Activated T-helper 1 cell treated with anti-CD3 and anti-CD28 coated beads, Interleukin-12 subunit alpha, Interleukin-12 subunit beta, Interleukin-2, Interleukin-4 antibody, amounts not matched to agents 30 ng/mL and 10 ng/mL and 1 ng/mL, durations not matched to agents 14 hours and 24 hours and 36 hours (primary cell): ENCODE data around the gene ZMYND19. TPM values are rescaled to one million over a fixed set of nuclear protein-coding genes. Genes with fewer than 3 reads are reported as not detected.
"Not testable (repeated sequence)": the region's sequence is repeated elsewhere in the genome, so short reads cannot be mapped to it uniquely, and the experiment has no call there.

Experiments used
- DNase-seq: peaks from one replicate; pipeline ENCODE4 v3.0.0; 2021; ENCODE audit warnings: low spot score
- H3K27ac Mint-ChIP-seq: one replicate; pipeline ENCODE4 v1.8.0; 2021; ENCODE audit warnings: mild to moderate bottlenecking, mixed read lengths
- H3K27me3 Mint-ChIP-seq: one replicate; pipeline ENCODE4 v1.8.0; 2022; ENCODE audit warnings: mild to moderate bottlenecking, moderate library complexity, mixed read lengths; ENCODE audit not compliant: insufficient read depth
- H3K36me3 Mint-ChIP-seq: one replicate; pipeline ENCODE4 v1.8.0; 2021; ENCODE audit warnings: low read depth, mixed read lengths
- H3K4me1 Mint-ChIP-seq: one replicate; pipeline ENCODE4 v1.8.0; 2021; ENCODE audit warnings: low read depth, mixed read lengths
- H3K4me3 Mint-ChIP-seq: one replicate; pipeline ENCODE4 v1.8.0; 2021; ENCODE audit warnings: mild to moderate bottlenecking, moderate library complexity, mixed read lengths
- H3K9me3 Mint-ChIP-seq: one replicate; pipeline ENCODE4 v1.8.0; 2021; ENCODE audit warnings: mixed read lengths
- intact Hi-C: fragments of 100-400 bp; cut with micrococcal nuclease; formaldehyde crosslinking; loops from one replicate; pipeline ENCODE4 v1.15.1; 2024
- total RNA-seq: library from RNA; stranded (reverse); gene quantifications from 2 replicates; pipeline ENCODE4 v1.2.3, GENCODE V29; 2022

ZMYND19 gene
- total RNA-seq, 1 donor from 2014 or later = 94.9 TPM

DNA sequence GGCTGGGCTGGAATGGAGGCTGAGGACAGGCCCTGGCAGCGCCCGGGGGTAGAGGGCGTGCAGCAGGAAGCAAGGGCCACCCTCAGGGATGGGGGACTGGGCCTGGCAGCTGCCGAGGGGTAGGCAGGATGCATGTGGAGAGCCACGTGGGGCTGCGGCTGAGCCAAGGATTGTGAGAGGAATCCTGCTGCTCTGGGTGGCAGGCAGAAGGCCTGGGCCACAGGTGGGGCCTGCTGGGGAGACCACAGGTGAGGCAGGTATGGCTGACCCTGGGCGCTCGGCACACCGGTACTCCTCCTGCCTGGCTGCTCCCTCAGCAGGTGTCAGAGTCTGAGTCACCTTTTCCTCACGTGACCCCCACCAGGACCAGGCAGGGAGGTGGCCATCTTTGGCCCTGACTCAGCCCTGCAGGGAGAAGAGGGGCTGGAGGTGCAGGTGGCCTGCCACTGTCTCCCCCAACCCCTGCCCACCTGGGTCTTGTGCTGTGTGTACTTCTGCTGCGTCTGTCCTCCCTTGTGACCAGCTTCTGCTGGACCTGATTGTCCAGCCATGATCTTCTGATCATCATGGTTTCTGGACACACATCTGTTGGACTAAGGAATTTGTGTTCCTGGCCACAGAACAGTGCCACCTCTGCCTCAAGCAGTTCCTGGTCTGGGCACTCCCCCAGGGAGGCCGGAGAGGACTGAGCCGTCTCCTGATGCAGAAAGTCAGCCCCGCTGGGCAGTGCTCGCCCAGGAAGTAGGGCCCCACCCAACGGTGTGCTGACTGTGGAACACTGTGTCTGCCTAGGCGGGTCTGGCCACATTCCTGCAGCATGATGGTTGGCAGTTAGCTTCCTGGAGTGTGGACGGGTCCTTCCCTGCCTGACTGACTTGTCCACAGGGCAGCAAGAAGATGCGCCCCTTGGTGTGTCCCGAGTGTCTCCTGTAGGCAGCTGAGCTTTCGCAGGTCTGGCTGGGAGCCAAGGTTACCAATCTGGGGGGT, 21.6 kb upstream of the ZMYND19 start:
- no peaks in the 10 kb centered on the region for H3K27me3 Mint-ChIP-seq
- no peak for DNase-seq
- H3K9me3 Mint-ChIP-seq = no peaks in the 10 kb centered on the region
- intact Hi-C loops = no loop called here
- H3K4me1 Mint-ChIP-seq = peaks cover 8% of the 10 kb centered on the region
- no peaks in the 10 kb centered on the region for H3K36me3 Mint-ChIP-seq
- peak overlapping the region; percentile 40 for H3K27ac Mint-ChIP-seq
- H3K4me3 Mint-ChIP-seq = no peak overlapping the region

DNA sequence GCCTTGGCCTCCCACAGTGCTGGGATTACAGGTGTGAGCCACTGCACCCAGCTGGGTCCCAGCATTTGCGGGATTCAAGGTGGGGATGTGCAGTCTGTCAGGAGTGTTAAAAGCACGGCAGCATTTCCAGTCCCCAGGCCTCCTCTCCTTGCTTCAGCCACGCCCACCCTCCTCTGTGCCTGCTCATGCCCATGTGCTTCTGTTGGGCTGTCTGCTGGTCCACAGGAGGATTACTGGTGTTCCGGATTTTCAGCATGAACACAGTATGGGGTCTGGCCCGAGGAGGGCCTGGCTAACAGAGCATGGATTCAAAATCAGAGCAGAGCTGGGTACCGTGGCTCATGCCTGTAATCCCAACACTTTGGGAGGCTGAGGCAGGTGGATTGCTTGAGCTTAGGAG, 20.6 kb upstream of the ZMYND19 start:
- no peak overlapping the region for H3K27ac Mint-ChIP-seq
- no peaks in the 10 kb centered on the region for H3K9me3 Mint-ChIP-seq

DNA sequence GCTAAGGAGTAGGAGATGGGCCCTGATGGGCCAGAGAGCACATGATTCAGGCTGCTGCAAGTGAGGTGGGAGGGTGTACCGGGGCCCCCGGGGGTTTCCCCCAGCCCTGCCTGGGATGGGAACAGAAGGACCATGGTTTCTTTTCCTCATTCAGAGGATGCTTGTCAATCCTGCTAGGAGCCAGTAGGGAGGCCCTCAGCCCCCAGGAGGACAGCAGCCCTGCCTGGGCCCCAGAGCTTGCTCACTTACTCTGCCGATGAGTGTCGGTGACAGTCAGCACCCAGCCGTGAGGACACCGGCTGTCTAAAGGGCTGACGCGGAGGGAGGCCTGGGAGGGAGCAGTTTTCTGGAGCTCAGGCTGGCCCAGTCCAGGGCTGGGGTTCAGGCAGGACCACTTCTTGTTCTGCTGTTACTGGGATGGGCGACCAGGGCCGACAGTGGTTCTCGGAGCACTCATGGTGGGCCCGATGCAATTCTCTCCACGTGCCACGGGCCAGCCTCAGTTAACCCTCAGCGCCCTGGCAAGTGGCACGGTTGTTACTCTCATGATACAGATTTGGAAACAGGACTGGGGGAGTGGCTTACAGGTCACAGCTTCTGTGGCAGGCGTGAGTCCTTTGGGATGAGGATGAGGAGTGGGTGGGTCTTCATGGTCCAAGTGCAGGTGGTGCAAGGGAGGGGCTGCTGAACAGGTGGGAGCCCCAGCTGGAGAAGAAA, 17.0 kb upstream of the ZMYND19 start:
- H3K9me3 Mint-ChIP-seq = no peaks in the 10 kb centered on the region
- DNase-seq = no peak
- peak overlapping the region; percentile 74 for H3K27ac Mint-ChIP-seq
- H3K4me1 Mint-ChIP-seq = peaks cover 19% of the 10 kb centered on the region
- intact Hi-C loops = loop anchor here (5.0 to 10.0 kb wide), 2 partner anchors 1362 to 1700 kb away; partner anchors contain the start of genes CAMSAP1 and QSOX2
- no peaks in the 10 kb centered on the region for H3K36me3 Mint-ChIP-seq
- peaks cover 3% of the 10 kb centered on the region for H3K27me3 Mint-ChIP-seq
- H3K4me3 Mint-ChIP-seq = peak overlapping the region; percentile 85

More for the DNA sequence above, 20.6 kb upstream of the ZMYND19 start:
- DNase-seq = no peak
- H3K4me3 Mint-ChIP-seq = no peak overlapping the region
- H3K4me1 Mint-ChIP-seq = peaks cover 10% of the 10 kb centered on the region
- no peaks in the 10 kb centered on the region for H3K36me3 Mint-ChIP-seq
- intact Hi-C loops = no loop called here
- no peaks in the 10 kb centered on the region for H3K27me3 Mint-ChIP-seq

DNA sequence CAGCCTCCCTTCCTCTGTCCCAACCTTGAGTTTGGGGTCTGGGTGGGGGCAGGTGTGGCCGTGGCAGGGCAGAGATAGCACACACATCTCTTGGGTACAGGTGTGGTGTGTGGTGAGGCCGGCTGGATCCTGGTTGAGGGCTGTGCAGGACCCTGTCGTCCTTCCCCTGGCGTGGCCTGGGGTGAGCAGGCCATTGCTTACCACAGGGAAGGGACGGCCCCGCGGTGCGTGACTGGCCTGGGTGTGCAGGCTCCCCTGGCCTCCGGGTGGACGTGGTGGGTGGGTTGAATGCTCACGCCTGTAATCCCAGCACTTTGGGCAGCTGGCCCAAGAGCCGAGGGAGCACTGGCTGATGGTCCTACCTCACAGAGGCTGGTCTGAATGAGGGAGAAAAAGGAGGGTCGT, 16.4 kb upstream of the ZMYND19 start:
- H3K27me3 Mint-ChIP-seq = peaks cover 6% of the 10 kb centered on the region
- H3K4me3 Mint-ChIP-seq = peak overlapping the region; percentile 85
- no peaks in the 10 kb centered on the region for H3K9me3 Mint-ChIP-seq
- H3K36me3 Mint-ChIP-seq = no peaks in the 10 kb centered on the region
- H3K27ac Mint-ChIP-seq = peak overlapping the region; percentile 74
- no peak for DNase-seq
- intact Hi-C loops = loop anchor here (5.0 to 10.0 kb wide), 2 partner anchors 1362 to 1699 kb away; partner anchors contain the start of genes CAMSAP1 and QSOX2
- H3K4me1 Mint-ChIP-seq = peaks cover 20% of the 10 kb centered on the region

DNA sequence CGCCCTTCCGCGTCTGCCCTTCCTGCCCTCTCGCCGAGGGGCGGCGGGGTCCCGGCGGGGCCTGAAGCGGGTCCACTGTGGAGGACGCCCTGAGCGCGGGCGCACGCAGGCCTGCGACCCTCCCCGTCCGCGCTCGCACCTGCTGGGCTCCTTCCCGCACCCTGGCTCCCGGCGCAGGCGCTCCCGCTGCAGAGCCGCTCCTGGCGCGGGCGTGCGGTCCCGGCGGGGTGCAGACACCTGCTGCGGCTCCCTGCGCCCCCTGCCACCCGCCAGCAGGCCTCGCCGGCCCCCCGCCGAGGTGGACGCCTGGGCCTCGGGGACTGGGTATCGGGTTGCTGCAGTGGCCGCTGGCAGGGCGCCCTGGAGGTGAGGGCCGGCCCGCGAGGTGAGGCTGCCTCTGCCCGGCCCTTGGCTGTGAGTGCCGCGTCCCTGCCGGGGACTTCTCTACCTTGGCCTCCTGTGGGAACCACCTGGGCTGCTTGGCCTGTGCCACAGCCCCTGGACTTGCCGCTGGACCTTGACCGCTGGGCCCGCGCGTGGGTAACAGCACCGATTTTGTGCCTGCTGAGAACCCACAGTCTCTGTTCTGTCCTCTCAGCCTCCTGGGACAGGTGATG, 15.8 kb upstream of the ZMYND19 start:
- Mint-ChIP-seq H3K9me3 (no peaks in the 10 kb centered on the region), H3K27me3 (peaks cover 6% of the 10 kb centered on the region), H3K27ac (peak overlapping the region; percentile 74)

DNA sequence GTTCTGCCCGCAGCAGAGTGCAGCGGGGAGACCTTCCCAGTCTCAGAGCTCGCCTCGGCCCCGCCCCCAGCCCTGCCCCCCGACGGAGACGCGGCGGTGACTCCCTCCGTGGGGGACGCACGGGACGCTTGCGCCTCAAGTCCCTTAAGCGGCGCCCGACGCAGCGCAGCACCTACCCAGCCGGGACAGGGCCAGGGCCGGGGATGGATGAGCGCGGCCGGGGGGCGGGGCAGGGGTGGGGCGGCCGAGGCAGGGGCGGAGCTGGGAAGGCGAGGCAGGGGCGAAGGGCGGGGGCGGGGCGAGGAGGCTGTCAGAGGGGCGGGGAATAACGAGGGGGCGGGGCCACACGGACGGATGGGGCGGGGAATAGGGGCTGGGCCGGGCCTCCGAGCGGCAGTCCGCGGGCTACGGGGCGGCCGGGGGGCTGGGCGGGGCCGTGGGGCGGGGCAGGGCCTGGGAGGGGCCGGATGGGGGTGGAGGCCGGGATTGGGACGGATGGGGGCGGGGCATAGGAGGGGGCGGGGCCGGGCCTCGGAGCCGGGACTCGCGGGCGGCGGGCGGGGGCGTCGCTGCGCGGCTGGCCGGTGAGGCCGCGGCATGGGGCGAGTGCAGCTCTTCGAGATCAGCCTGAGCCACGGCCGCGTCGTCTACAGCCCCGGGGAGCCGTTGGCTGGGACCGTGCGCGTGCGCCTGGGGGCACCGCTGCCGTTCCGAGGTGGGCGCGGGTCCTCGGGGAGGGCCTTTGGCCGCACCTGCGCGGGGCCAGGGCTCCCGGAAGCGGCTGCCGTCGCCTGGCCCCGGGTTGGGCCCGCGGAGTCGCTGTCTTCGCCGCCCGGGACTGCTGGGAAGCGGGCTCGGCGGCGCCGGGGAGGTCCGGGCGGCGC, 15.1 kb upstream of the ZMYND19 start, which contains the start of gene ARRDC1:
Gene ARRDC1 (plus strand): TSS at position 566 of the 884 bp plus-strand sequence. CDS start 32 bp downstream, at position 598.
- peaks cover 20% of the 10 kb centered on the region for H3K4me1 Mint-ChIP-seq
- peak; percentile 85 for DNase-seq
- H3K9me3 Mint-ChIP-seq = no peaks in the 10 kb centered on the region
- intact Hi-C loops = loop anchor here (1.0 to 10.0 kb wide), 8 partner anchors 13 to 1698 kb away; partner anchors contain the start of genes CAMSAP1, MRPL41, NSMF and QSOX2
- H3K27ac Mint-ChIP-seq = peak within 1 kb of the TSS; percentile 74
- peak within 1 kb of the TSS; percentile 85 for H3K4me3 Mint-ChIP-seq
- H3K36me3 Mint-ChIP-seq = no peaks in the 10 kb centered on the region
- peaks cover 6% of the 10 kb centered on the region for H3K27me3 Mint-ChIP-seq

More for the DNA sequence above, 15.8 kb upstream of the ZMYND19 start:
- Mint-ChIP-seq H3K36me3 (no peaks in the 10 kb centered on the region), H3K4me3 (peak overlapping the region; percentile 85), H3K4me1 (peaks cover 20% of the 10 kb centered on the region)
- no peak for DNase-seq
- intact Hi-C loops = loop anchor here (5.0 to 10.0 kb wide), 2 partner anchors 1361 to 1699 kb away; partner anchors contain the start of genes CAMSAP1 and QSOX2

DNA sequence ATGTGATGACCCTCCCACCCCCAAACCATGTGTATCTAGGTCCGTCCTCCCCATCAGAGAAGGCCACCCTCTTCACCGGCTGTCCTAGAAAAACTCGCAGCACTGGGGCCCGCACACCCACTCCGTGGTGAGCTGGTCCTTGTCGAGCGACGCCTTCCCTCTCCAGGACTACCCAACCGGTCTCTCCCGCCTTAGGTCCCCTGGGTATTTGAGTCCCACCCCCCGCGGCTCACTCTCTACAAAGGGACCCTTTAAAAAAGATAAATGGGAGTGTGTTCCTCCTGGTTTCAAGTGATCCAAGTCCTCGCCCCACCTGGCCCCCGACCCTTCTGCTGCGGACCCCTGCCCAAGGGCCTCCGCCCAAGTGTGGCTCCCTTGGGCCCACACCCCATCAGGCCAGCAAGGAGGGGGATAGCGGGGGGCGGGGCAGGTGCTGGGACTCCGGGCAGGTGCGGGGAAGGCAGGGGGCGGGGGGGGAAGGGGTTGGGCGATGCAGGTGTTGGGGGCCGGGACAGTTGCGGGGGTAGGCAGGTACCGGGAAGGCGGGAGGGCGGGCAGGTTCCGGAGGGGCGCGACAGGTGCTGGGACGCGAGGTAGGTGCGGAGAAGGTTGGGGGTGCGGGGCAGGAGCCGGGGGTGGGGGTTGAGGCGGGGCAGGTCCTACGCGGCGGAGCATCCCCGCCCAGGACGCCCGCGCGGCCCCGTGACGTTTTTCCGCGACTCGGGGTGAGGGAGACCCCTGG, 14.2 kb upstream of the ZMYND19 start:
- Mint-ChIP-seq H3K27me3 (peaks cover 6% of the 10 kb centered on the region), H3K4me3 (peak overlapping the region; percentile 51), H3K36me3 (no peaks in the 10 kb centered on the region), H3K9me3 (no peaks in the 10 kb centered on the region), H3K27ac (no peak overlapping the region), H3K4me1 (peaks cover 20% of the 10 kb centered on the region)
- intact Hi-C loops = loop anchor here (1.0 to 10.0 kb wide), 8 partner anchors 14 to 1697 kb away; partner anchors contain the start of genes CAMSAP1, MRPL41, NSMF and QSOX2
- DNase-seq = no peak

DNA sequence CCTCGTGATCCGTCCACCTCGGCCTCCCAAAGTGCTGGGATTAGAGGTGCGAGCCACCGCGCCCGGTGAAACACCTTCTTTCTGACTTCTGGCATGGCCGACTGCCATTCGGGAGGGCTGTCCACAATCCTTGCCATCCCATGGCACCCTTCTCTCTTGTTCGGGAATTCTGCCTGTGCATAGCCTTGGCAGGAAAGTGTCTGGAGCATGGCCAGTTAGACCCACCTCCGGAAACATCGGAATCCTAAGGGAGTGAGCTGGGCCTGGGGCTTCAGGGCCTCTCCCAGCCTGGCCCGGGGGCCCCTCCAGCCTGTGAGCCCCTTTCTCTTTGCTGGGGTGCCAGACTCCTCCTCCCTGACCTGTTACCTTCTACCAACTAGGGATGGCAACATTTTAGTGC, 13.6 kb upstream of the ZMYND19 start:
- peaks cover 6% of the 10 kb centered on the region for H3K27me3 Mint-ChIP-seq

DNA sequence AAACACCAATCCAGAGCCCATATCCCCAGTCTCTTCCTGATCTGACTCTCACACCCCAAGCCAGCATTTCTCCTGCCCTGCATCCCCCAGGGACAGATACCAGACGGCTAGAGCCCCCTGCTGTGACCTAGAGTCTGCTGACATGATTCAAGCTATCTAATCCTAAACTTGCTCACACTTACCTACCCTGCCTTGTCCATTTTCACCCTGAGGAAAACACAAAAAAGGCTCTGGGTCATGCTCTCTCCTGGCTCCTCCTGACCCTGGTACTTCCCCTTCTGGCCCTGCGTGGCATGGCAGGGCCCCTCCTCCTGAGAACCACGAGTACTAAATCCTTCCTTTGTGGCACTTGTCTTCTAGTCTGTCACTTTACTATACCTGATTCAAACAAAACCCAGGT, 12.3 kb upstream of the ZMYND19 start:
- Mint-ChIP-seq H3K9me3 (no peaks in the 10 kb centered on the region), H3K4me3 (peak overlapping the region; percentile 28)

More for the DNA sequence above, 13.6 kb upstream of the ZMYND19 start:
- no peak for DNase-seq
- H3K4me1 Mint-ChIP-seq = peaks cover 20% of the 10 kb centered on the region
- intact Hi-C loops = loop anchor here (10.0 kb wide), 1 partner anchor 1359 kb away; the partner anchor contains the start of gene QSOX2
- no peak overlapping the region for H3K27ac Mint-ChIP-seq
- H3K9me3 Mint-ChIP-seq = no peaks in the 10 kb centered on the region
- peak overlapping the region; percentile 51 for H3K4me3 Mint-ChIP-seq
- no peaks in the 10 kb centered on the region for H3K36me3 Mint-ChIP-seq

DNA sequence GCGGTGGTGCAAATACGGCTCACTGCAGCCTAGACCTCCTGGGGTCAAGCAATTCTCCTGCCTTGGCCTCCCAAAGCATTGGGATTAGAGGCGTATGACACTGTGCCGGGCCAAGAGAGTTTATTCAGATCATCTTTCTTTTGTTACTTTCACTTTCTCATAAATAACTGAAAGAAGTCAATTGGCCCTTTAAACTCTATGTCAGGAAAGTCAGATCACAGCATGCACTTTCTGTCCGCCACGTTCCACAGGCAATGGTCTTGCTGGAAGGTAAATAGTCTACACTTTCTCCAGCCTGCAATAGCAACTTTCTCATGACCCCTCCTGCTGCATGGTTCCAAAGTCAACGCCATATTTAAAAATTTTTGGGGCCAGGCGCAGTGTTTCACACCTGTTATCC, 8.6 kb upstream of the ZMYND19 start:
- intact Hi-C loops = no loop called here
- Mint-ChIP-seq H3K4me3 (no peak overlapping the region), H3K9me3 (no peaks in the 10 kb centered on the region), H3K27me3 (peaks cover 6% of the 10 kb centered on the region), H3K27ac (no peak overlapping the region), H3K4me1 (peaks cover 16% of the 10 kb centered on the region), H3K36me3 (no peaks in the 10 kb centered on the region)
- no peak for DNase-seq

More for the DNA sequence above, 12.3 kb upstream of the ZMYND19 start:
- intact Hi-C loops = loop anchor here (10.0 kb wide), 1 partner anchor 1358 kb away; the partner anchor contains the start of gene QSOX2
- Mint-ChIP-seq H3K36me3 (no peaks in the 10 kb centered on the region), H3K4me1 (peaks cover 26% of the 10 kb centered on the region), H3K27me3 (peaks cover 6% of the 10 kb centered on the region), H3K27ac (no peak overlapping the region)
- no peak for DNase-seq

DNA sequence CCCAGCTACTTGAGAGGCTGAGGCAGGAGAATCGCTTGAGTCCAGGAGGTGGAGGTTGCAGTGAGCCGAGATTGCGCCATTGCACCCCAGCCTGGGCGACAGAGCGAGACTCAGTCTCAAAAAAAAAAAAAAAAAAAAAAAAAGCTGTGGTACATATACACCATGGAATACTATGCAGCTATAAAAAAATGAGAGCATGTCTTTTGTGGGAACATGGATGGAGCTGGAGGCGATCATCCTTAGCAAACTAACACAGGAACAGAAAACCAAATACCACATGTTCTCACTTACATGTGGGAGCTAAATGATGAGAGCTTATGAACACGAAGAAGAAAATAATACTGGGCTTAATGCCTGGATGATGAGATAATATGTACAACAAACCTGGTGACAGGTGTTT, 6.3 kb upstream of the ZMYND19 start:
- H3K36me3 Mint-ChIP-seq, H3K4me3 Mint-ChIP-seq, intact Hi-C loops: not testable (repeated sequence)

More for the DNA sequence above, 6.3 kb upstream of the ZMYND19 start:
- H3K27me3 Mint-ChIP-seq, H3K4me1 Mint-ChIP-seq, DNase-seq, H3K27ac Mint-ChIP-seq, H3K9me3 Mint-ChIP-seq: not testable (repeated sequence)
